GM12801 (cell line): ENCODE results near the gene ZFHX3.

Source experiments
- TF ChIP-seq, protein P1 (sequence below): IDR thresholded peaks from one replicate; pipeline ENCODE4 v1.5.1; 2011; ENCODE audit warnings: control low read depth; ENCODE audit not compliant: insufficient read length; ENCODE audit errors: extremely low read depth

ZFHX3 gene

DNA sequence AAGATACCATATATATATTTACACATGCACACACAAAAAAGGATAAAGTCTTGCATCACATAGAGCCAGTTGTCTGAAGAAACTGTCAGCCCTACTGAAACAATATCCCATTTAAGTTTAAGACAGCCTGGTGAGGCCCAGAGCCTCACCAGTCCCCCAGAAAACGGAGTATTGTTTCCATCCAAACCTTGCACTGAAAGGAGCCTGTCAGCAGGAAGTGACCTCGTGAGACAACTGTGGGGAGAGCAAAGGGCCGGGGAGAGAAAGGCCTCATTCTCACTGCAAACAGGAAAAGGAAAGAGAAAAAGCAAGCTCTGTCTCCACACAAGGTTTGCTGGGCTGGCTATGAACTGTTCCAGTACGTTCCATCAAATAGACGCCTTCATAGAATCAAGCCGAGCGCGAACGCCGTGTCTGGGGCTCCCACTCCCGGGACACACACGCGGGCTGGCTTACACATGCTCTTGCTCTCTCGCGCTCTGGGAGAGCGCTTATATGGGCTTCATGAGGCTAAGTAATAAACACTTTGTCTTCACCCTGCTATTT is 44.4 kb upstream of the ZFHX3 start:
- TF ChIP-seq, protein P1, sequence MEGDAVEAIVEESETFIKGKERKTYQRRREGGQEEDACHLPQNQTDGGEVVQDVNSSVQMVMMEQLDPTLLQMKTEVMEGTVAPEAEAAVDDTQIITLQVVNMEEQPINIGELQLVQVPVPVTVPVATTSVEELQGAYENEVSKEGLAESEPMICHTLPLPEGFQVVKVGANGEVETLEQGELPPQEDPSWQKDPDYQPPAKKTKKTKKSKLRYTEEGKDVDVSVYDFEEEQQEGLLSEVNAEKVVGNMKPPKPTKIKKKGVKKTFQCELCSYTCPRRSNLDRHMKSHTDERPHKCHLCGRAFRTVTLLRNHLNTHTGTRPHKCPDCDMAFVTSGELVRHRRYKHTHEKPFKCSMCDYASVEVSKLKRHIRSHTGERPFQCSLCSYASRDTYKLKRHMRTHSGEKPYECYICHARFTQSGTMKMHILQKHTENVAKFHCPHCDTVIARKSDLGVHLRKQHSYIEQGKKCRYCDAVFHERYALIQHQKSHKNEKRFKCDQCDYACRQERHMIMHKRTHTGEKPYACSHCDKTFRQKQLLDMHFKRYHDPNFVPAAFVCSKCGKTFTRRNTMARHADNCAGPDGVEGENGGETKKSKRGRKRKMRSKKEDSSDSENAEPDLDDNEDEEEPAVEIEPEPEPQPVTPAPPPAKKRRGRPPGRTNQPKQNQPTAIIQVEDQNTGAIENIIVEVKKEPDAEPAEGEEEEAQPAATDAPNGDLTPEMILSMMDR: no peak

- TF ChIP-seq, protein P1: no peak
Measured at GRCh38 chr16:73091174-73091573, 43.2 kb upstream of the ZFHX3 start.

DNA sequence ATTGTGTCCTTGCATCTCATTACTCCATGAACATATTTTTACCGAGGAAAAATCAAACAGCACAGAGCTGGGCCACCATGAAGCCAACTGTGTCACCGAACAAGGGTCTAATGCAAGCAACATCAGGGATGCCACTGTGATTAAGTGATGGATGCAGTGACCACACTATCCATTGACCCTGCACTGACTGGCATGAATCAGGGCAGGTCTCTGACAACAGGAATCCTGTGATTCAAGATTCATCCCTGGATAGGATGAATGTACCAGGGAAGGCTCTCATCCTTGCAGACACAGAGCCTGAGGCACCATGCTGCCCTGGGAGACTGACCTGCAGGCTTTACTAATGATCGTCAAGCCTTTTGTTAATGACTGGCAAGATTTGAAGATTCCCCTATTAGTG is 41.5 kb upstream of the ZFHX3 start:
- TF ChIP-seq, protein P1: no peak

GRCh38 chr16:73086108-73086507 is 38.2 kb upstream of the ZFHX3 start:
- TF ChIP-seq, protein P1: no peak

GRCh38 chr16:73083271-73083670 is 35.3 kb upstream of the ZFHX3 start:
- TF ChIP-seq, protein P1: no peak

GRCh38 chr16:73080931-73081330 is 33.0 kb upstream of the ZFHX3 start:
- TF ChIP-seq, protein P1: no peak

DNA sequence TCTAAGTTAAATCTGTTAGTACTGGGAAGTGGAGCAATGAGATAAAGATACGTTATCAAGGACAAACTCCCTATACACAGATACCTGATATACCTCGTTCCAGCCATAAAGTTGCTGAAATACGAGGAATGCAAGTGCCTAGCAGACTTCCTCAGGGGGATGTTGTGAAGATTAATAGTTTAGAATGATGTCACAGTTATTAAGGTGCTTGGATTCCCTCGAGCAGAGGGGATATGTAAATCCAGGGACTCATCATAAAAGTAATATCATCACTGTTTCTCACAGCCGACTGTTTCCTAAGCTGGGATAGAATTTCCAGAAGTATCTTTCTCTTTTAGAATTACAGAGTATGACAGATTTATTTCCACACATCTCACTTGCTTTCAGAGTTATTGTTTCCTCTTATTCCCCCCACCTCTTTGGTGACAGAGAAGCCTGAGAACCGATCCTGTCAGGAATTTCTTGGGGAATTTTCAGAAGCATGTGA is 28.4 kb upstream of the ZFHX3 start:
- TF ChIP-seq, protein P1: no peak
